ENCODE data around the gene PARM1.
A peak's percentile ranks its signal among the peaks of the same experiment; 100 is the strongest.

The PARM1 gene, protein sequence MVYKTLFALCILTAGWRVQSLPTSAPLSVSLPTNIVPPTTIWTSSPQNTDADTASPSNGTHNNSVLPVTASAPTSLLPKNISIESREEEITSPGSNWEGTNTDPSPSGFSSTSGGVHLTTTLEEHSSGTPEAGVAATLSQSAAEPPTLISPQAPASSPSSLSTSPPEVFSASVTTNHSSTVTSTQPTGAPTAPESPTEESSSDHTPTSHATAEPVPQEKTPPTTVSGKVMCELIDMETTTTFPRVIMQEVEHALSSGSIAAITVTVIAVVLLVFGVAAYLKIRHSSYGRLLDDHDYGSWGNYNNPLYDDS

DNA sequence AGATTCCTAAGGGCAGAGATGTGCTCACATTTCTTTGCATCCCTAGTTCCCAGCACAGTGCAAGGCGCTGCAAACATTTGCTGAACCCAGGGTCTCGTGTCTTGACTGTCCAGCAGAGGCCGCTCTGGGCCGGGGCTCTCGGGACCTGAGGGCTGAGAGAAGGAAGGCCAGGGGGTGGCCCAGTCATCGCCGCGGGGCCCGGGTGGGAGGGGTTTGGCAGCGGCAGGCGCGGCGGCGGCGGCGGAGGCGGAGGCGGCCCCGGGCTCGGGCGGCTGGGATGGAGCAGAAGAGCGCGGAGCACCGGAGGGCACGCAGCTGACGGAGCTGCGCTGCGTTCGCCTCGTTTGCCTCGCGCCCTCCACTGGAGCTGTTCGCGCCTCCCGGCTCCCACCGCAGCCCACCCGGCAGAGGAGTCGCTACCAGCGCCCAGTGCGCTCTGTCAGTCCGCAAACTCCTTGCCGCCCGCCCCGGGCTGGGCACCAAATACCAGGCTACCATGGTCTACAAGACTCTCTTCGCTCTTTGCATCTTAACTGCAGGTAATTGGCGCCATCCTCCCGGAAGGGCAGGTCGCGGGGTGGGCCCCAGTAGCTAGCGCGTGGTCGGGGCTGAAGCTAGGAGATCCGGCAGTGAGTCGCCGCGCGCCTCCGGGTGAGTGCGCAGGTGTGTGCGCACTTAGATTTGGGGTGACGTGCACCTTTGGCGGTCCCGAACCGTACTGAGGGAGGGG, at the start of gene PARM1:
TSS of gene PARM1 (plus strand) at position 285 of the 730 bp plus-strand sequence. CDS start at position 497, 212 bp downstream.
- peak; percentile 96 for DNase-seq (ENCODE audit: low spot score)

DNA sequence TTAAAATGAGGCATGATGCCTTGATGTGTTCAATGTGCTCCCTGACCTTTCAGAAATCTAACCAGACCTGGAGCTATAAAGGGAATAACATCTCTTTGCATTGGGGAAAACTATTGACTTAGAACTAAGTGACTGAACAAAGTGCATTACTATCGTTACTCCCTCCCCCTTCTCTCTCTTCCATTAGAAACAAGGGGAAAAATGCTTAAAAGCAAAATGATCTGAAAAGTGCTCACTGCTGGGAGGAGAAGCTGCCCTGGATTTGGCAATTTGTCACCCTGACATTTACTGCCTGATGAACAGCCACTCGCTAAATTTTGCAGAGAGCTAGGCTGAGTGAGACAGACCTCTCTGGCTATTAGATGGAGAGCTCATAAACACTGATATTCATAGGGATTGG, 48.6 kb upstream of the PARM1 start:
- no peak for DNase-seq (ENCODE audit: low spot score)

DNA sequence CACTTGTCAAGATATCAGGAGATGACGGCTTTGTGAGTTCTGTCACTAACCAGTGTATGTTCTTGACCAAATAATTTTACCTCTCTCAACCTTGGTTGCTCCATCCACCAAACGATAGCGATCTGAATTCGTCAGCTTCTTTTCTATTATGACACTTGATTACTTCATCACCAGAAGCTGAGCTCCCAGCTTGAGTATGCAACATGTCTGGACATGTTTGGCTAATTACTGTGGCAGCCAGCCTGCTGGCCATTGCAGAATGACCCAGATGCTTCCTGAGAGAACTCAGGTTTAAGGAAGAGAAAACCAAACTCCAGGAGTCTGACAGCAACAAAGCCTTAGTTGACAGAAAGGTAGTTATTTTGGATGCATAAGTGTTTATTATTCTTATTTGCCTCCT, 46.4 kb upstream of the PARM1 start:
- no peak for DNase-seq (ENCODE audit: low spot score)

DNA sequence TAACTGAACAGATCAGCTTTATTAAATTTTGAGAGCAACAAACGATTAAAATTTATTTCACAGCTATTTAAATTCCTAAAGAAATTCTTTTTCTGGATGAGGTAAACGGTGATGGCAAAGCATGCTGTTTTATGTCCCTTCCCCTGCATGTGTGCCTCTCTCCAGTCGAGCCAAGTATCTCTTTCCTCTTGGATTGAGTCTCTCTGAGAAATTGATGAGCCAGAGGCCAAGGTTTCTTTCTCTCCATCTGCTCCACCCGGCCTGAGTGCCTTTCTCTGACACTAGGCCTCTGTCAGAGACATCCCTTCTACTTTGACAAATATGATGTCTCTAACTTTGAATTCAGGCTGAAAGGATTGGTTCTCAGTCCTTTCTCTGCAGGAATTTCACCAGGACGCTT, 42.6 kb upstream of the PARM1 start:
- DNase-seq (ENCODE audit: low spot score), result no peak

DNA sequence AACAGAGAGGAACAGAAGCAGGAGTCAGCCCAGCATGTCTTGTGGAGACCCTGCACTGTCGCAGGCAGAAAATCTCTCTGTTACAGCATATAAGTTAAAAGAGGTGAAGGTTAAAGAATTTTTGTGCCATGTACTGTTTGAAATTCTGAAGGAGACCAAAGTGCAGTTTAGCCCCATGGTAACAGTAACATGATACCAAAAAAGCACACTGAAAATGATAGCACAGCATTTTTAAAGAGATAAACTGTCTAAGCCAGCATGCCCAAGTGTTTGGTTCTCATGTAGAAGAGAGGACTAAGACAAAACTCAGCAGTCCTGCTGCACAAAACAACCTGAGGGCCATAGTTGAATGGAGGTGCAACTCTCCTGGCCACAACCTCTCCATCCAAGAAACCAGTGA, 41.9 kb upstream of the PARM1 start:
- DNase-seq (ENCODE audit: low spot score), result no peak

DNA sequence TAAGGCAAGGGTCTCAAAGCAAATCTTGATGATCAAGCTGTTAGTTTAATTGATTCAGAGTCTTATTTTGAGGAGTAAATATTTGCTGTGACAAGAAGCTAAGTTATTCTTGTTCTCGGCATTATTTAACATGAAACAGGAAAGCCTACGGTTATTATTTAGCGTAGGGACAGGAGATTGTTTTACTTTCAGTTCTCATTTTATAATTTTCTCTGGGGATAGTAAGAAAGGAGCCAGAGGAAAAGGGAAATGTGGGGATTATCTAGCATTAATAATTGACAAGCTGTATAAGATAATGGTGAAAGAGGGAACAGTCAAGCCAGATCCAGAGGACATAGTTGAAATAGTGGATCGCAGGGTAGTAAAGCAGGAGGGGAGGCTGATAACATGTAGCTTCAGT, 39.7 kb upstream of the PARM1 start:
- no peak for DNase-seq (ENCODE audit: low spot score)

DNA sequence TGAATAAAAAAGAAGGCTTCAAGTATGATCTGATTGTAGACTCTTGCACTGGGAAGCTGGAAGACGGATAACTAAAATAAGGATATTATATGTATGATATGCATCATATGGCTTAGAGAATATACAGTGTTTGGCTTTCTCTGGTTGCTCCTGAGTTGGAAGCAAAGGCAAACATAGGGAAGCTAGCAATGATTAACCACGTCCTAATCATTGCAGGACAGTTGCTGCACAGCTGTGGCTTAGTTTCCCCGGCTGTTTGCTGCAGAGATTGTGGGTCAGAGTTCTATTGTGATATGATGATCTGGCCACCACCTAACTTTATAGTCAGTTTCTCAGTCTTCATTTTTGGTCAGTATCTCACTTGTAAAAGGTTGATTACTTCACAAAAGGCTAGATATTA, 36.3 kb upstream of the PARM1 start:
- DNase-seq (ENCODE audit: low spot score), result no peak

DNA sequence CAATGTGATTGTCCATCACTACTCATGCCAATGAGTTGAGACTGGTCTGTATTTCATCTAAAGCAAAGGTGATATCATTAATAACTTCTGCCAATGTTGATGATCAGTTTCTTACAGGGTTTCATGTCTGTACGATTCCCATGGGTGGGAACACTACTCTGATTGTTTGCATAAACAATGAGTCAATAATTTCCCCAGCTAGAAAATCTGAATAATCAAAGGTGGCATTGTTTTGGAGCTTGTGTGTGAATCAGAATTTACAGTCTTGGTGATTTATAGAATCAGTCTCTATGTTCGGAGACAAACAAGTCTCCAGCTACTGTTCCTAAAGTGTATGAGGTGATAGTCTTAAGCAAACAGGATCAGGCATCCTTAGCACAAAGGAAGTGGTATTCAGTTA, 35.5 kb upstream of the PARM1 start:
- no peak for DNase-seq (ENCODE audit: low spot score)

DNA sequence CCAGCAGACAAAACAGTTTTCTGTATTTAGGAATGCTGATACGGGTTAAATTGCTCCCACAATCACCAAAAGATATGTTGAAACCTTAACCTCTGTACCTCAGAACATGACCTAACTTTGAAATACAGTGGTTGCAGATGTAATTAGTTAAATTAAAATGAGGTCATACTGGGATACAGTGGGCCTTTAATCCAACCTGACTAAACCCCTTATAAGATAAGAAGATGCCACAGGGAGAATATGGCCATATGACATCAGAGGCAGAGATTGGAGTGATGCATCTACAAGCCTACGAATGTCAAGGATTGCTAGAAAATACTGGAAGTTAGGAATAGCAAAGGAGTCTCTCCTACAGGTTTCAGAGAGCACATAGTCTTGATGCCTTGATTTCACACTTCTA, 32.1 kb upstream of the PARM1 start:
- no peak for DNase-seq (ENCODE audit: low spot score)

DNA sequence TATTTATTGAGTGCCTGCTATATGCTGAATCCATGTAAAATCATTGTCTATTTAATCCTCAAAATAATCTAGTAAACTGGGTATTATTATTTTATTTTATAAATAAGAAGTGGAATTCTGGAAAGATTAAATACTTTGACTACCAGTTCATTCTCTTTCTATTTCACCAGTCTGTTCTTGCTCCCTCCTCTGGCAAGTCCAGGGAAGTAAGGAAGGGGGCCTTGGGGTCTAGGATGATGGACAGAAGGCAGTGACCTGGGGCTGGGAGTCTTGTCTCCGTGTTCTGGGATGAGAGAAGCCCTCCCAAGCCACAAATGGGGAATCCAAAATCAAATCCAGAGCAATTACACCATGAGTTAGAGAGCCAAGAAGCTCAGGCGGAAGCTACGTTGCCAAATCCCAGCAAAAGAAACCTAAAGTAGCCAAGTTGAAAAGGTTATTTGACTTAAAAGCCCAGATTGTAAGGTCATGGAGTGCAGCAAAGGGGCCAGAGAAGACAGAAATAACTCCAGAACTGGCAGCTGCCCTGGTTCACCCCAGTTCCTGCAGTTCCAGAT, 28.3 kb upstream of the PARM1 start:
- DNase-seq (ENCODE audit: low spot score), result no peak

DNA sequence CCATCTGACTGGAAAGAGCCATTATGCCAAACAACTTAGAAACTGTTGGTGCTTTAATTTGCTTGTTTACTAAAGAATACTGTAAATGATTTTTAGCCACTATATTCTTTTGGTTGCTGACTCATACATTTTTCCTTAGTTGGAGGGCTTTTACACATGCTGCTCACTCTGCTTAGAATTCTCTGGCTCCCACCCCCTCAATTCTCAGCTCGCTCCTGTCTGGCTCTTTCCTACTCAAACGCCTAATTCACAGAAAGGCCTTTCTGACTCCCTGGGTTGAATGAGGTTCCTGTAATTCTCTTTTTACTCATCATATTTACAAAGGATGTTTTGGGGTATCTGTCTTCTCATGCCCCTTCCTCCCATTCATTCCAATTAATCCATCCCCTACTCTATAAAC, 26.1 kb upstream of the PARM1 start:
- DNase-seq (ENCODE audit: low spot score), result no peak

DNA sequence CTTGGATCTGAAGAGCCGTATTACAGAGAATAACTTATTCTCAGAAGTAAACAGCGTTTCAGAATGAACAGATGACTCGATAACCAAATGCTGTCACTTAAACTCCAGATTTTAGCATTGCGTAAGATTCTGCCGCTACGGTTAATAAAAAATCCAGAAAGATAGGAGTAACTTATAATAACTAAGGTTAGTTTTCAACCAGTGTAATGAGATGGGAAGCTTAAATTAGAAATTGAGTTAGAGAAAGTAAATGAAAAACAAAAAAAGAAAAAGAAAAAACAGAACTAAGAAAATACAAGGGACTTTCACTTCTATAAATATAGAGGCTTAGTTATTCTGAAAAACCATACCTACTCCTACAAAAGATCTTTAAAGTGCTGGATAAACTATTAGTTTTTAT, 13.1 kb upstream of the PARM1 start:
- no peak for DNase-seq (ENCODE audit: low spot score)

DNA sequence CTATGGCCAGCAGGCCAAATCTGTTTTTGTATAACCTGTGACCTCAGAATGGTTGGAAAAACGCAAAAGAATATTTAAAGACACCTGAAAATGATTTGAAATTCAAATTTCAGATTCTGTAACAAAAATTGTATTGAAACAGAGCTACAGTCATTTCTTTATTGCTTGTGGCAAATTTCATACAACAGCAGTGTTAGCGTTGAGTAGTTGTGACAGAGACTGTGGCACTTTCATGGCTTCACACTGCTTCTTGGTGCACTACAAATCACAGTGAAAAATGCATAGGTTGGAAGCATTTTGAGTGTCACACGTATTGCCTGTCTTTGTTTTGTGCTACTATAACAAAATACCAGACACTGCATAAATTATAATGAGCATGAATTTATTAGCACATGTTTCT, 12.2 kb upstream of the PARM1 start:
- DNase-seq (ENCODE audit: low spot score), result no peak

DNA sequence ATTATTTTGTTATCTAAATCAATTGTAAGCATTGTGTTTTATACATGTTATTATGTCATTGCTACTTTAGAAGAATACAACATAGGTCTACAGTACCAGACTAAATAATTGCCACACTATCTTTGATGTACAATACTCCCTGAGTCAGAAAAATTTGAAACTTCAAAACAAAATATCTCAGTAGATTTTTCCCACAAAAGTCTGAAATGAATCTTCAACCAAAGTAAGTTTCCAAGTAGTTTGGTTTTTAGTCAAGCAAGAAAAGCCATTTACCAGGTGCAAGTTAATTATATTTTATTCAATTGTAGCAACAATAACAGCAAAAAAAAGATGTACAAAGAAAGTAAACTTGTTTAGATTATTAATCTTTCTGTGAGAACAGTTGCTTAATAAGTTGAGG, 11.4 kb upstream of the PARM1 start:
- no peak for DNase-seq (ENCODE audit: low spot score)

DNA sequence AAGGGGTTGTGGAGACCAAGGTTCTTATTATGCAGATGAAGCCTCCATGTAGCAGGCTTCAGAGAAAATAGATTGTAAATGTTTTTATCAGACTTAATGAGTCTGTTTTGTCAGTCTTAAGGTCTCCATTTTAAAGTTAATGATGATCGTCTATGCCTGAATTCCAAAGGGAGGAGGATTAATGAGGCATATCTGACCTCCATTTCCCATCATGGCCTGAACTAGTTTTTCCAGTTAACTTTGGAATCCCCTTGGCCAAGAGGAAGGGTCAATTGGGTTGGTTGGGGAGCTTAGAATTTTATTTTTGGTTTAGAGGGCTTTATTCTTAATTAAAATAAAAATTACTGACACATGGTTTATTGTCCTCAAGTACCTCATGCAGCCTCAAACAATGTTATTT, 6.9 kb upstream of the PARM1 start:
- no peak for DNase-seq (ENCODE audit: low spot score)

DNA sequence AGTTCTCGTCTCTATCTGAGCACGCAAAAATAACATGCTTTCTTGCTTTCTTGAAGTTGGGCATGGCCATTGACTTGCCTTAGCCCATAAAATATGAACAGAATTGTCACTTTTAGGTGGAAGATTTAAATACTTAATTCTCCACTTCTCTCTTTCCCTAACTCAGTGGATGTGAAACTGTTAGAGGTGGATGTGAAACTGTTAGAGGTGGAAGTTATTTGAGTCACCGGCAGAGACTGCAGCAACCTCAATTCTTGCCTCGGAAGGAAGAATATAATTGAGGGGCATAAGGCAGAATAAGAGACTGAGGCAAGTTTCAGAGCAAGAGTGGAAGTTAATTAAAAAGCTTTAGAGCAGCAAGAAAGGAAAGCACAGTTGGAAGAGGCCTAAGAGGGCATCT, 2.8 kb upstream of the PARM1 start:
- DNase-seq (ENCODE audit: low spot score), result no peak

DNA sequence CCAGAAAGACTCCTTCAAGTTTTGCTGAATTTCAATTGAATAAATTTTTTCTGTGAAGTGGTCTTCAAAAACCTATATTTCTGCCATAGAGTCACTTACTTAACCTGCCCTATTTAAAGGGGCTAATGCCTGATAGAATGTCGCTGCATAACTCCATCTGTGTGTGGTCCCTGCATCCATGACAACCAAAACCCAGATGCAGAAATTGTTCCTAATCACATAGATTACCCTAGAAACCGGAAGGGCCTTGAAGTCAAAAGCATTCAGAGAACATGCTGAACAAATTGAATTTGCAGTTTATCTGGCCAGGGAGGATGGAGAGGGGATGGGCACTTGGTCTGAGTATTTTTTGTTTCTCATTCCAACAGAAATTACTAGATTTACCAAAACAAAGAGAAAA, 1.5 kb upstream of the PARM1 start:
- DNase-seq (ENCODE audit: low spot score), result no peak

DNA sequence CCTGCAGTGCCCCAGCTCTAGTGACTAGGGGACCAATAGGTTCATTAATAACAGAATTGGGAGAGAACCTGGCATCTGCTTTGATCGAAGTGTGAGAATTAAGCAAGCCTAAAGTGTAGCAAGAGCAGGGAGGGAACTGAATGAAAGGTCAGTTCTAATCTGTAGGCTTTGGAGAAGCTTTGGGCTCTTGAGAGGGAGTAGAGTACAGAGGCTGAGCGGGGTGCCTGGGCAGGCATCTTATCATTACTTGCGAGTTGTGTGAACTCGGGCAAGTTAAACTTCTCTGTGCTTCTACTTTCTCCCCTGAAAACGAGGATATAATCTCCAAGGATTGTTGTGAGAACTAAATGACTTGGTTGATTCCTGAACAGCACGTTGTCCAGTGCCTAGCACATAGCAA, 906 bp upstream of the PARM1 start:
- DNase-seq (ENCODE audit: low spot score), result no peak

DNA sequence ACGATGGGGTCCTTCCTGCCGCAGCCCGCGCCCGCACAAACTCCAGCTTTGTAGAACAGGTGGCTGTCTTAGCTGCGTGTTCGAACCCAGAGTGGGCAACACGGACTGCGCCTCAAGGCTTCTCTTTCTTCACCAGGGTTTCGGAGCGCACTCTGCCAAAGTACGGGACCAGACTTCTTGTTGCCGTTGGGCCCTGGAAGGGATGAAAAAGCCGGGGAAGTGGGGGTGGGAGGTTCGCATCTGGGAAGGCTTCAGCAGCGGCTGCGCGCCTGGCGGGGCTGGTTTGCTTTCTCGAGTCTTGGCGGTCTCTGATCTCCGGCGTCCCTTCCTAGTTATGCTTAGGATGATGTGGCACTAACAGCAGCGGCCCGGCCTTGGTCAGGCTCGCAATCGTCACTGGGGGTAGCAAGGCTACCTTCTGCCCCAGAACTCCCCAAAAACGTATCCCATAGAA, 673 bp downstream of the PARM1 start:
- DNase-seq (ENCODE audit: low spot score), result peak; percentile 53

DNA sequence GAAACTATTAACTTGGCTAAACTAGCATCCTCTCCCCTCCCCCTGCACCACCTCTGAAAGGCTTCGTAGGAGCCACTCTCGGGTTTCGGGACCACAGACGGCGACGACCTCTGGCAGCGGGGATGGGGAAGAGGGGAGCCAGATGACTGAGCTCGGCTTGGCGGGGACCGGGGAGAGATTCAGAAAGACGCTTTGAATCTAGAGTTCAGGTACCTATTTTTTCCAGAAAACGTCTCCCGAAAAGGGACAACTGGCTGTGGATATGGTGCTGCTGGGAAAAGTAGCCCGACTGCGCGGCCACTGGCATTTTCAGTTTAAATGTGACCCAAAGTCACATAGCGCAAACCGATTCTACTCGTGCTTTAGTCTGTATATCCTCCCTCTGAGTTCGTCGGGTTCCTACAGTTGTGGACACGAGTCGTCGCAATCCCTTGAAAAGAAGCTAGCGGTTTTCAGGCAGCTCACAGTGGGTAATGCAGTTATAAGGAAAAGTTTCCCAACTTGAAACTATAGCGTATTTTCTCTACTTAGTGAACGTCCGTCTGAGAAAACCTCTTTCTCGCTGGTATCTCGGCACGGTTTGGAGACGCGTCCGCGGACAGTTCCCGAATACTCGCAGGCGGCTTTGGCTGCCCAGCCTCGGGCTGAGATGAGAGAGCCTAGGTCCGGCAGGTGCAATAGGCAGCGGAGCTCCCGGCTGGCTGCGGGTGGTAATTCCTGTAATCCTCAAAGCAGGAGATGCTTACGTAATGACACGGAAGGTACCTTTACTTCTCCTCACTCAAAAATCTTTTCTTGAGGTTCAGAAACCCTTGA, 1.3 kb downstream of the PARM1 start:
- DNase-seq (ENCODE audit: low spot score), result peak; percentile 71

DNA sequence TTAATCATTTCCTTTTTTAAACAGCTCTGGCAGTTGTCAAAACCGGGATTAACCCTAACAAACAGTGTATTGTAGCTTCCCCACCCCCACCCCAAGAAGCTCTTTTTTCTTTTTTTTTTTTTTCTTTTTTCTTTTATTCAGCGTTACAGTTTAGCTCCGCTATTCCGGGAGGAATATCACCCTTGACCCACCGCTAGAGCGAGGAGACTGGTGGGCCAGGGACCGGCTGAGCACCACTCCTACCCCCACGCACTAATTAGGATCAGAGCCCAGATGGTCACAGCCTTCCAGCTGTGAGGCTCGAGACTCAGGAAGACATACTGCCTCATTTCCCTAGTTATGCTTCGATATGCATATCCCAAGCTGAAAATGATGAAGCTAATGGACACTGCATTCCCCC, 2.0 kb downstream of the PARM1 start:
- DNase-seq (ENCODE audit: low spot score), result no peak

DNA sequence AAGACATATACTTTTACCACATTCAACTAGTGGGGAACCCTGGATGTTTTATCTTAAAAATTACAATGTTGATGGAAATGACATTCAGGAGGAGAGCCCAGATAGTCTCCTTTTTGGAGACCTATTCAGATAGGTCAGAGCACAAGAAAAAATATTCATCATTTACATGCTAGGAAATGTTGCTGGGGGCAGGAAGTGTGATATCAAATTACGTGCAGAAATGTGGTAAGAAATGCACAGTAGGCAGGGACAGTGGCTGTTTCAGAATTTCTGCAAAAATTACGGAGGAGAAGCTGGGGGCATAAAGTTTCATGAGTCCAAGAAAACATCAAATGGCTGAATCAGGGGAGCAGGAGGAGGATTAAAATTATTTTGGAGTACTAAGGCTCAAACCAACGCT, 8.2 kb downstream of the PARM1 start:
- DNase-seq (ENCODE audit: low spot score), result no peak

Data from ecto neural progenitor cell (in vitro differentiated cells).